ENCODE results near the gene RXRA. TPM values are rescaled to one million over a fixed set of nuclear protein-coding genes. Genes with fewer than 3 reads are reported as not detected.

RXRA gene
- total RNA-seq, 4 donors from 2014 or later, result 27.3 to 70.5 (median 58.6) TPM

DNA sequence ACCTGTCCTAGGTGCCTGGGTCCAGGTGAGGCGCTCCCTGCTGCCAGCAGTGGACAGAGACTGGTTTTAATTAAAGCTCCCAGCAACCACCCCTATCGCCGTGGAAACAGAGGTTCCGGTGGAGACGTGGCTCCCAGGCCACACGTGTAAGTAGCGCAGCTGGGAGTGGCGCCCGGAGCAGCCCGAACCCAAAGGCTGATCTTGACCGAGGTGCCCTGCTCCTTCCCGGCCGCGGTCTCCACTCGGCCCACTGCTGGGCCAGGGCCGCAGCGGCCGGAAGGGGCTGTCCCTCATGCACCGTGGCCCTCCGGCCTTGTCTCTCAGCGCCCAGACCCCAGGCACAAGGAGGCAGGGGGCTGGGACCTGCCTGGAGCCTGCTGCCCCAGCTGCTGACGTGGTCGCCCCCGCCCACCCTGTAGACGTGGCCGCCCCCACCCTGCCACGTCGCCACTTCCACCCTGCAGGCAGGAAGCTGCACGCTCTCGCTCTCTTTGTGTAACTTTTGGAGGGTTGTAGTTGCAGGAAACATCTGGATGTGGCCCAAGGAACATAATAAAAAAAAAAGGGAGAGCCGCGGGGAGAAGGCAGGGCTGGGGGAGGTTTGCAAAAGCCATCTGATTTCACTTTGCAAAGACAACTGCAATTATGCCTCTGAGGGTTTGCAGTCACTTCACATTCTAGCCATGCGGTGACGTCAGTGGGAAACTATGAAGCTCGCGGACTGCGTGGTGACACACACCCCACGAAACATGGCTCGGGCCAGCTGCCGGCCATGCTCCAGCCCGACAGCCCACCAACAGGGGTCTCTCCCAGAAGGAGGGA lies 129.9 kb downstream of the RXRA start:
- peak overlapping the region; percentile 14 to 43 (median 24) for H3K4me3 ChIP-seq
- H3K4me1 ChIP-seq, result peaks cover 13 to 30% (median 21%) of the 10 kb centered on the region in 4 donors
- H3K27ac ChIP-seq, result peak overlapping the region; percentile 86 to 89 (median 87)
- DNase-seq, result peak; percentile 81
- in situ Hi-C loops (cut with MboI; ENCODE audit: low pct_ligation_motif_present in 1 of 4, low pct_unique_long_range_greater_than_20kb in 1 of 4, low sequenced_read_pairs in 3 of 4) (no loop called here), intact Hi-C loops (cut with DNase I; ENCODE audit: low total_unique reads) (no loop called here)
- H3K9me3 ChIP-seq, result no peaks in the 10 kb centered on the region
- H3K36me3 ChIP-seq, result no peaks in the 10 kb centered on the region
- TF ChIP-seq EP300 (IDR thresholded peaks at IDR 0.05; ENCODE audit: low read depth) (peak; percentile 6), POLR2AphosphoS5 (IDR thresholded peaks at IDR 0.05) (peak; percentile 48 to 70 (median 62)), POLR2A (IDR thresholded peaks at IDR 0.05) (peak; percentile 37)
- TF ChIP-seq, protein P1, sequence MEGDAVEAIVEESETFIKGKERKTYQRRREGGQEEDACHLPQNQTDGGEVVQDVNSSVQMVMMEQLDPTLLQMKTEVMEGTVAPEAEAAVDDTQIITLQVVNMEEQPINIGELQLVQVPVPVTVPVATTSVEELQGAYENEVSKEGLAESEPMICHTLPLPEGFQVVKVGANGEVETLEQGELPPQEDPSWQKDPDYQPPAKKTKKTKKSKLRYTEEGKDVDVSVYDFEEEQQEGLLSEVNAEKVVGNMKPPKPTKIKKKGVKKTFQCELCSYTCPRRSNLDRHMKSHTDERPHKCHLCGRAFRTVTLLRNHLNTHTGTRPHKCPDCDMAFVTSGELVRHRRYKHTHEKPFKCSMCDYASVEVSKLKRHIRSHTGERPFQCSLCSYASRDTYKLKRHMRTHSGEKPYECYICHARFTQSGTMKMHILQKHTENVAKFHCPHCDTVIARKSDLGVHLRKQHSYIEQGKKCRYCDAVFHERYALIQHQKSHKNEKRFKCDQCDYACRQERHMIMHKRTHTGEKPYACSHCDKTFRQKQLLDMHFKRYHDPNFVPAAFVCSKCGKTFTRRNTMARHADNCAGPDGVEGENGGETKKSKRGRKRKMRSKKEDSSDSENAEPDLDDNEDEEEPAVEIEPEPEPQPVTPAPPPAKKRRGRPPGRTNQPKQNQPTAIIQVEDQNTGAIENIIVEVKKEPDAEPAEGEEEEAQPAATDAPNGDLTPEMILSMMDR (IDR thresholded peaks at IDR 0.05), result peak in 1 of 5 experiments; percentile 20
- no peaks in the 10 kb centered on the region for H3K27me3 ChIP-seq
- WGBS, 2 donors (ENCODE audit: low coverage in 1 of 2), result 0 to 6% methylated on average over 2 to 26 of the region's 41 CpGs

DNA sequence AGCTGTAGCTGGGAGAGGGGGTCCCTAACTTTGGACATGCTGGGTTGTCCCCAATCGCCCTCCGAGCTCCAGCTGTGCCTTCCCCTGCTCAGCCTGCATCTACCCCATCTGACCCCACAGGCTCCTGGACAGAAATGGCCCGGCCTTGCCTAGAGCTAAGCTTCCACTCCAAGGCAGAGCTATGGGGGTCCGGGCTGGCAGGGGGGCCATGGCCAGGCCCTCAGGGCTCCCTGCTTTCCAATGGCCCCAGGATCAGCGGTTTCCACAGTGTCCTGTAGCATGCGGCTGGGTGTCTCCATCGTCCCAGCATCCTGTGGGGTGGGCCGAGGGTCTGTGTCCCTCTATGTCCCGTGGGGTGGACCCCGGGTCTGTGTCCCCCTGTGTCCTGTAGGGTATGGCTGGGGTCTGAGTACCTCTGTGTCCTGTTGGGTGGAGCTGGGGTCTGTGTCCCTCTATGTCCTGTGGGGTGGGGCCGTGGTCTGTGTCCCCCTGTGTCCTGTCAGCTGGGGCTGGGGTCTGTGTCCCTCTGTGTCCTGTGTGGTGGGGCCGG lies 130.6 kb downstream of the RXRA start:
- Histone ChIP-seq H3K27ac (peak overlapping the region; percentile 86 to 89 (median 87)), H3K9me3 (no peaks in the 10 kb centered on the region), H3K4me1 (peaks cover 13 to 30% (median 21%) of the 10 kb centered on the region in 4 donors), H3K36me3 (no peaks in the 10 kb centered on the region), H3K27me3 (no peaks in the 10 kb centered on the region), H3K4me3 (peak overlapping the region in 3 of 4 donors; percentile 15 to 43 (median 32))
- intact Hi-C loops (cut with DNase I; ENCODE audit: low total_unique reads) (no loop called here), in situ Hi-C loops (cut with MboI; ENCODE audit: low pct_ligation_motif_present in 1 of 4, low pct_unique_long_range_greater_than_20kb in 1 of 4, low sequenced_read_pairs in 3 of 4) (no loop called here)
- no peak for DNase-seq
- WGBS, 2 donors (ENCODE audit: low coverage in 1 of 2), result 53% methylated on average over 3 of the region's 12 CpGs; no CpG with 5 or more reads in 1 of the 2 donors
- TF ChIP-seq, protein P1 (IDR thresholded peaks at IDR 0.05), result no peak
- TF ChIP-seq POLR2AphosphoS5 (IDR thresholded peaks at IDR 0.05) (no peak), POLR2A (IDR thresholded peaks at IDR 0.05) (no peak), EP300 (IDR thresholded peaks at IDR 0.05; ENCODE audit: low read depth) (no peak)

DNA sequence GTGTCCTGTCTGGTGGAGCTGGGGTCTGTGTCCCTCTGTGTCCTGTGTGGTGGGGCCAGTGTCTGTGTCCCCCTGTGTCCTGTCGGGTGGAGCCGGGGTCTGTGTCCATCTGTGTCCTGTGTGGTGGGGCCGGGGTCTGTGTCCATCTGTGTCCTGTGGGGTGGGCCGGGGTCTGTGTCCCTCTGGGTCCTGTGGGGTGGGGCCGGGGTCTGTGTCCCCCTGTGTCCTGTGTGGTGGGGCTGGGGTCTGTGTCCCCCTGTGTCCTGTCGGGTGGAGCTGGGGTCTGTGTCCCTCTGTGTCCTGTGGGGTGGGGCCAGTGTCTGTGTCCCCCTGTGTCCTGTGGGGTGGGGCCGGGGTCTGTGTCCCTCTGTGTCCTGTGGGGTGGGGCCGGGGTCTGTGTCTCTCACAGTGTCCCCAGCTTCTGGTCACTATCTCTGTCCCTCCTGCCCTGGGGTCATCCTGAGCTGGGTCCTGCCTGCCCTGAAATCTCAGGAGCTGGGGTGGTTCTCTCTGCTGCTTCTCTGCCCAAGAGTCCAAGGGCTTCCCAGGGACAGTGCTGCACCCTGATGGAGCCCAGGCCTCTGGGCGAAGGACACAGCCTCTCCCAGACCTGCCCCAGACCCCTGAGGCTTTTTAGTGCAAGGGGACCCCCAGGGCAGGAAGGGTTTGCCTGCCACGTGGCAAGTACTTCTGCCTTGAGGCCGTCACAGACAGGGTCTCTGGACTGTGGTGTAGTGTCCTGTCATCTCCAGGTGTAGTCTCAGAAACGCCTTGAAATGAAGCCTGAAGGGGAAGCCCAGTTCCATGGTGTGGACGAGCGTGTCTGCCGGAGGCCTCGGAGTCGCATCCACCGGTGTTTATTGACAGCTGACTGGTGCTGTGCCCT lies 131.3 kb downstream of the RXRA start:
- peaks cover 13 to 30% (median 21%) of the 10 kb centered on the region in 4 donors for H3K4me1 ChIP-seq
- H3K27me3 ChIP-seq, result no peaks in the 10 kb centered on the region
- no peaks in the 10 kb centered on the region for H3K36me3 ChIP-seq
- in situ Hi-C loops (cut with MboI; ENCODE audit: low pct_ligation_motif_present in 1 of 4, low pct_unique_long_range_greater_than_20kb in 1 of 4, low sequenced_read_pairs in 3 of 4), result no loop called here
- WGBS, 2 donors (ENCODE audit: low coverage in 1 of 2), result 80% methylated on average over 12 of the region's 18 CpGs; no CpG with 5 or more reads in 1 of the 2 donors
- TF ChIP-seq POLR2AphosphoS5 (IDR thresholded peaks at IDR 0.05) (no peak), POLR2A (IDR thresholded peaks at IDR 0.05) (no peak), EP300 (IDR thresholded peaks at IDR 0.05; ENCODE audit: low read depth) (no peak)
- TF ChIP-seq, protein P1 (IDR thresholded peaks at IDR 0.05), result no peak
- no peak overlapping the region for H3K4me3 ChIP-seq
- intact Hi-C loops (cut with DNase I; ENCODE audit: low total_unique reads), result no loop called here
- H3K9me3 ChIP-seq, result no peaks in the 10 kb centered on the region
- peak overlapping the region; percentile 86 to 89 (median 87) for H3K27ac ChIP-seq
- DNase-seq, result no peak

Measured in transverse colon (tissue), 4 donors.